K562 (cell line): Measurements from ENCODE around the gene CNTD1. TPM values are rescaled to one million over a fixed set of nuclear protein-coding genes. Genes with fewer than 3 reads are reported as not detected.
A peak's percentile ranks its signal among the peaks of the same experiment; 100 is the strongest.

Experiments
- ETV1 ChIP-seq: fragments of 450-650 bp; conservative IDR thresholded peaks from 2 replicates; pipeline ENCODE4 v1.6.1; 2016; ENCODE audit warnings: missing genetic modification characterization, control low read depth, low read depth, missing compliant biosample characterization
- FOSL1 ChIP-seq: fragments of 200-800 bp; sonication (Bioruptor generic); conservative IDR thresholded peaks from 2 replicates; pipeline ENCODE4 v1.6.1; 2016; ENCODE audit warnings: missing genetic modification characterization, missing compliant biosample characterization
- MAZ ChIP-seq, 2 experiments: fragments of 450-650 bp in 1 of 2; sonication (generic) in 1 of 2; formaldehyde crosslinking; IDR thresholded peaks in 1 of 2; conservative IDR thresholded peaks in 1 of 2; 2 replicates each; pipeline versions ENCODE4 v1.4.0 to v1.5.0; 2020; ENCODE audit warnings: mild to moderate bottlenecking in 1 of 2, missing genetic modification reagents in 1 of 2
- POLR2B ChIP-seq: fragments of 450-650 bp; IDR thresholded peaks from 2 replicates; pipeline ENCODE4 v1.6.1; 2018; ENCODE audit warnings: low read depth; ENCODE audit not compliant: partially characterized antibody
- RHOXF2B ChIP-seq: fragments of 250-450 bp; sonication (Bioruptor Pico); conservative IDR thresholded peaks from 2 replicates; pipeline ENCODE4 v1.5.1; 2021
- ZNF3 ChIP-seq: fragments of 250-450 bp; sonication (Bioruptor Pico); IDR thresholded peaks from 2 replicates; pipeline ENCODE4 v1.5.0; 2021; ENCODE audit warnings: mild to moderate bottlenecking, moderate library complexity
- ZNF316 ChIP-seq: fragments of 450-650 bp; IDR thresholded peaks from 2 replicates; pipeline ENCODE4 v1.6.1; 2016
- polyA plus RNA-seq, 8 experiments: library from polyadenylated mRNA; depleted of rRNA in 4 of 8; stranded (reverse) in 5 of 8; unstranded in 3 of 8; fragments of >200 nt; fragmentation: Nextera tagmentation in 2 of 8; fragmentation: Illumina TruSeq in 1 of 8; extraction: Ambion mirVana in 2 of 8; extraction: Trizol in 1 of 8; gene quantifications; 2 replicates each; pipeline versions ENCODE4 v1.2.1 to v1.2.3, GENCODE V29; 2011 to 2014; ENCODE audit warnings: inconsistent platforms in 1 of 8, missing spikeins in 1 of 8
- total RNA-seq, 7 experiments: library from RNA; depleted of rRNA in 6 of 7; stranded (reverse); fragments of >200 nt in 6 of 7; fragmentation: Illumina TruSeq in 2 of 7; extraction: Trizol in 2 of 7; gene quantifications; 2 replicates each; pipeline versions ENCODE4 v1.2.1 to v1.2.3, GENCODE V29; 2011 to 2021; ENCODE audit warnings: low replicate concordance in 1 of 7
- TF ChIP-seq, protein P1 (sequence below), 2 experiments: fragments of 150-350 bp in 1 of 2; IDR thresholded peaks; 2 replicates each; pipeline ENCODE4 v1.6.1; 2012 to 2016; ENCODE audit warnings: low read depth in 2 of 2, low read length in 2 of 2, mild to moderate bottlenecking in 1 of 2, moderate library complexity in 1 of 2
- TF ChIP-seq, protein P2 (sequence below): fragments of 450-650 bp; IDR thresholded peaks from 2 replicates; pipeline ENCODE4 v1.6.1; 2014; ENCODE audit warnings: low read depth, mild to moderate bottlenecking, moderate library complexity, borderline replicate concordance
- TF ChIP-seq, protein P3 (sequence below), 3 experiments: fragments of 200-800 bp in 1 of 3; fragments of 250-450 bp in 1 of 3; fragments of 450-650 bp in 1 of 3; sonication (Bioruptor Pico) in 1 of 3; sonication (Bioruptor generic) in 1 of 3; formaldehyde crosslinking in 1 of 3; IDR thresholded peaks; 2 replicates each; pipeline versions ENCODE4 v1.6.1 to v1.8.0; 2016 to 2022; ENCODE audit warnings: mild to moderate bottlenecking in 2 of 3, missing genetic modification characterization in 2 of 3, missing compliant biosample characterization in 1 of 3, moderate library complexity in 1 of 3
- TF ChIP-seq, protein P4 (sequence below): sonication (generic); formaldehyde crosslinking; IDR thresholded peaks from 2 replicates; pipeline ENCODE4 v1.8.0; 2022; ENCODE audit warnings: mild to moderate bottlenecking, missing genetic modification reagents, borderline replicate concordance
- TF ChIP-seq, protein P5 (sequence below): fragments of 450-650 bp; formaldehyde crosslinking; IDR thresholded peaks from 2 replicates; pipeline ENCODE4 v1.4.0; 2022; ENCODE audit warnings: missing genetic modification characterization

Gene CNTD1
- total and polyA plus RNA-seq, 9 of the 15 experiments (the other 6 are each of a cell fraction or from before 2014, with no cell fraction given), result 0.12 to 0.86 (median 0.41) TPM; not detected in 1

DNA sequence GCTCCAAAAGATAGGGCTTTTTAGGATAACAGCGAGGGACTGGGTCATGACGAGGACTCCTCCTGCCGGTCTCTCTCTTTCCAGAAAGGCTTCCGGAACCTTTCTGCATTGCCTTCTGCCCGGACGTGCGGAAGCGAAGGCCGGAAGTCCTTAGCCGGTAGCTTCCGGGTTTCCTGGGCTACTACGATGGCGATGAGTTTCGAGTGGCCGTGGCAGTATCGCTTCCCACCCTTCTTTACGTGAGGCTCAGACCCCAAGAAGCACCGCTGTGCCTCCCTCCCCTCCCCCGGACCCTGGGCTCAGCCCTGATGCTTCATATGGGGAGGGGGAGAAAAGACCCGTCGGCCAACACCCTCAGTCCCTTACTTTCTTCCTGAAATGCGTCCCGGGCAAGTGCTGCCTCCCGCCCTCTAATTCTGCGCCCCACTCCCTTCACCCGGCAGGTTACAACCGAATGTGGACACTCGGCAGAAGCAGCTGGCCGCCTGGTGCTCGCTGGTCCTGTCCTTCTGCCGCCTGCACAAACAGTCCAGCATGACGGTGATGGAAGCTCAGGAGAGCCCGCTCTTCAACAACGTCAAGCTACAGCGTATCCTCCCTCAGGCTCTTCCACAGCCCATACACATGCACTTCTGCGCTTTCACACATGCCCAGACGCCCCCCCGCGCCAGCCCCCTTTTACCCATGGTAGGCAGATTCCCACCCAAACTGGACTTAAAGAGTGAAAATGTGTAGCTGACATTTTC is 25.2 kb upstream of the CNTD1 start, which contains the start of gene VPS25 (continued):
- TF ChIP-seq, protein P1, sequence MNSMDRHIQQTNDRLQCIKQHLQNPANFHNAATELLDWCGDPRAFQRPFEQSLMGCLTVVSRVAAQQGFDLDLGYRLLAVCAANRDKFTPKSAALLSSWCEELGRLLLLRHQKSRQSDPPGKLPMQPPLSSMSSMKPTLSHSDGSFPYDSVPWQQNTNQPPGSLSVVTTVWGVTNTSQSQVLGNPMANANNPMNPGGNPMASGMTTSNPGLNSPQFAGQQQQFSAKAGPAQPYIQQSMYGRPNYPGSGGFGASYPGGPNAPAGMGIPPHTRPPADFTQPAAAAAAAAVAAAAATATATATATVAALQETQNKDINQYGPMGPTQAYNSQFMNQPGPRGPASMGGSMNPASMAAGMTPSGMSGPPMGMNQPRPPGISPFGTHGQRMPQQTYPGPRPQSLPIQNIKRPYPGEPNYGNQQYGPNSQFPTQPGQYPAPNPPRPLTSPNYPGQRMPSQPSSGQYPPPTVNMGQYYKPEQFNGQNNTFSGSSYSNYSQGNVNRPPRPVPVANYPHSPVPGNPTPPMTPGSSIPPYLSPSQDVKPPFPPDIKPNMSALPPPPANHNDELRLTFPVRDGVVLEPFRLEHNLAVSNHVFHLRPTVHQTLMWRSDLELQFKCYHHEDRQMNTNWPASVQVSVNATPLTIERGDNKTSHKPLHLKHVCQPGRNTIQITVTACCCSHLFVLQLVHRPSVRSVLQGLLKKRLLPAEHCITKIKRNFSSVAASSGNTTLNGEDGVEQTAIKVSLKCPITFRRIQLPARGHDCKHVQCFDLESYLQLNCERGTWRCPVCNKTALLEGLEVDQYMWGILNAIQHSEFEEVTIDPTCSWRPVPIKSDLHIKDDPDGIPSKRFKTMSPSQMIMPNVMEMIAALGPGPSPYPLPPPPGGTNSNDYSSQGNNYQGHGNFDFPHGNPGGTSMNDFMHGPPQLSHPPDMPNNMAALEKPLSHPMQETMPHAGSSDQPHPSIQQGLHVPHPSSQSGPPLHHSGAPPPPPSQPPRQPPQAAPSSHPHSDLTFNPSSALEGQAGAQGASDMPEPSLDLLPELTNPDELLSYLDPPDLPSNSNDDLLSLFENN (IDR thresholded peaks at IDR 0.05; ENCODE audit: low read depth in 2 of 2, low read length in 2 of 2), result peak in 1 of 2 experiments; percentile 51; a peak in 1 of 4 replicates
- peak; percentile 93 for TF ChIP-seq POLR2B
- peak; percentile 84 for TF ChIP-seq ETV1 (tag)
- peak; percentile 62 to 83 for TF ChIP-seq MAZ (CRISPR knock-in tag; conservative IDR thresholded peaks at IDR 0.05 in 1 of 2, IDR thresholded peaks at IDR 0.05 in 1 of 2)
- TF ChIP-seq, protein P2, sequence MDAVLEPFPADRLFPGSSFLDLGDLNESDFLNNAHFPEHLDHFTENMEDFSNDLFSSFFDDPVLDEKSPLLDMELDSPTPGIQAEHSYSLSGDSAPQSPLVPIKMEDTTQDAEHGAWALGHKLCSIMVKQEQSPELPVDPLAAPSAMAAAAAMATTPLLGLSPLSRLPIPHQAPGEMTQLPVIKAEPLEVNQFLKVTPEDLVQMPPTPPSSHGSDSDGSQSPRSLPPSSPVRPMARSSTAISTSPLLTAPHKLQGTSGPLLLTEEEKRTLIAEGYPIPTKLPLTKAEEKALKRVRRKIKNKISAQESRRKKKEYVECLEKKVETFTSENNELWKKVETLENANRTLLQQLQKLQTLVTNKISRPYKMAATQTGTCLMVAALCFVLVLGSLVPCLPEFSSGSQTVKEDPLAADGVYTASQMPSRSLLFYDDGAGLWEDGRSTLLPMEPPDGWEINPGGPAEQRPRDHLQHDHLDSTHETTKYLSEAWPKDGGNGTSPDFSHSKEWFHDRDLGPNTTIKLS, result peak; percentile 60
- TF ChIP-seq, protein P3, sequence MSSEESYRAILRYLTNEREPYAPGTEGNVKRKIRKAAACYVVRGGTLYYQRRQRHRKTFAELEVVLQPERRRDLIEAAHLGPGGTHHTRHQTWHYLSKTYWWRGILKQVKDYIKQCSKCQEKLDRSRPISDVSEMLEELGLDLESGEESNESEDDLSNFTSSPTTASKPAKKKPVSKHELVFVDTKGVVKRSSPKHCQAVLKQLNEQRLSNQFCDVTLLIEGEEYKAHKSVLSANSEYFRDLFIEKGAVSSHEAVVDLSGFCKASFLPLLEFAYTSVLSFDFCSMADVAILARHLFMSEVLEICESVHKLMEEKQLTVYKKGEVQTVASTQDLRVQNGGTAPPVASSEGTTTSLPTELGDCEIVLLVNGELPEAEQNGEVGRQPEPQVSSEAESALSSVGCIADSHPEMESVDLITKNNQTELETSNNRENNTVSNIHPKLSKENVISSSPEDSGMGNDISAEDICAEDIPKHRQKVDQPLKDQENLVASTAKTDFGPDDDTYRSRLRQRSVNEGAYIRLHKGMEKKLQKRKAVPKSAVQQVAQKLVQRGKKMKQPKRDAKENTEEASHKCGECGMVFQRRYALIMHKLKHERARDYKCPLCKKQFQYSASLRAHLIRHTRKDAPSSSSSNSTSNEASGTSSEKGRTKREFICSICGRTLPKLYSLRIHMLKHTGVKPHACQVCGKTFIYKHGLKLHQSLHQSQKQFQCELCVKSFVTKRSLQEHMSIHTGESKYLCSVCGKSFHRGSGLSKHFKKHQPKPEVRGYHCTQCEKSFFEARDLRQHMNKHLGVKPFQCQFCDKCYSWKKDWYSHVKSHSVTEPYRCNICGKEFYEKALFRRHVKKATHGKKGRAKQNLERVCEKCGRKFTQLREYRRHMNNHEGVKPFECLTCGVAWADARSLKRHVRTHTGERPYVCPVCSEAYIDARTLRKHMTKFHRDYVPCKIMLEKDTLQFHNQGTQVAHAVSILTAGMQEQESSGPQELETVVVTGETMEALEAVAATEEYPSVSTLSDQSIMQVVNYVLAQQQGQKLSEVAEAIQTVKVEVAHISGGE (CRISPR knock-in tag; IDR thresholded peaks at IDR 0.05), result peak; percentile 97 to 99 (median 98)
- no peak for TF ChIP-seq ZNF3 (CRISPR knock-in tag)
- TF ChIP-seq, protein P4, sequence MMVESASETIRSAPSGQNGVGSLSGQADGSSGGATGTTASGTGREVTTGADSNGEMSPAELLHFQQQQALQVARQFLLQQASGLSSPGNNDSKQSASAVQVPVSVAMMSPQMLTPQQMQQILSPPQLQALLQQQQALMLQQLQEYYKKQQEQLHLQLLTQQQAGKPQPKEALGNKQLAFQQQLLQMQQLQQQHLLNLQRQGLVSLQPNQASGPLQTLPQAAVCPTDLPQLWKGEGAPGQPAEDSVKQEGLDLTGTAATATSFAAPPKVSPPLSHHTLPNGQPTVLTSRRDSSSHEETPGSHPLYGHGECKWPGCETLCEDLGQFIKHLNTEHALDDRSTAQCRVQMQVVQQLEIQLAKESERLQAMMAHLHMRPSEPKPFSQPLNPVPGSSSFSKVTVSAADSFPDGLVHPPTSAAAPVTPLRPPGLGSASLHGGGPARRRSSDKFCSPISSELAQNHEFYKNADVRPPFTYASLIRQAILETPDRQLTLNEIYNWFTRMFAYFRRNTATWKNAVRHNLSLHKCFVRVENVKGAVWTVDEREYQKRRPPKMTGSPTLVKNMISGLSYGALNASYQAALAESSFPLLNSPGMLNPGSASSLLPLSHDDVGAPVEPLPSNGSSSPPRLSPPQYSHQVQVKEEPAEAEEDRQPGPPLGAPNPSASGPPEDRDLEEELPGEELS, result no peak
- TF ChIP-seq RHOXF2B (CRISPR knock-in tag), result no peak
- no peak for TF ChIP-seq ZNF316
- TF ChIP-seq, protein P5, sequence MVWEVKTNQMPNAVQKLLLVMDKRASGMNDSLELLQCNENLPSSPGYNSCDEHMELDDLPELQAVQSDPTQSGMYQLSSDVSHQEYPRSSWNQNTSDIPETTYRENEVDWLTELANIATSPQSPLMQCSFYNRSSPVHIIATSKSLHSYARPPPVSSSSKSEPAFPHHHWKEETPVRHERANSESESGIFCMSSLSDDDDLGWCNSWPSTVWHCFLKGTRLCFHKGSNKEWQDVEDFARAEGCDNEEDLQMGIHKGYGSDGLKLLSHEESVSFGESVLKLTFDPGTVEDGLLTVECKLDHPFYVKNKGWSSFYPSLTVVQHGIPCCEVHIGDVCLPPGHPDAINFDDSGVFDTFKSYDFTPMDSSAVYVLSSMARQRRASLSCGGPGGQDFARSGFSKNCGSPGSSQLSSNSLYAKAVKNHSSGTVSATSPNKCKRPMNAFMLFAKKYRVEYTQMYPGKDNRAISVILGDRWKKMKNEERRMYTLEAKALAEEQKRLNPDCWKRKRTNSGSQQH (CRISPR knock-in tag), result peak; percentile 61; the same call in 1 of the 2 replicates
- TF ChIP-seq FOSL1 (tag), result 0 out of 2 replicates have a peak, but pooled peaks have one; percentile 39
